HepG2 (cell line): ENCODE measurements around the gene NUBPL. TPM values are rescaled to one million over a fixed set of nuclear protein-coding genes. Genes with fewer than 3 reads are reported as not detected.

ENCODE experiments used
- FOXA1 ChIP-seq, 2 experiments: fragments of 450-650 bp in 1 of 2; sonication (generic) in 1 of 2; formaldehyde crosslinking in 1 of 2; IDR thresholded peaks; 2 replicates each; pipeline versions ENCODE4 v1.4.0 to v1.6.1; 2016 to 2020; ENCODE audit warnings: missing genetic modification reagents in 1 of 2
- FOXP1 ChIP-seq, 2 experiments: fragments of 450-650 bp in 1 of 2; IDR thresholded peaks; 2 replicates each; pipeline ENCODE4 v1.6.1; 2017 to 2018; ENCODE audit warnings: antibody characterized with exemption in 1 of 2
- MTF1 ChIP-seq: sonication (generic); formaldehyde crosslinking; IDR thresholded peaks from 2 replicates; pipeline ENCODE4 v1.5.0; 2020; ENCODE audit warnings: missing genetic modification reagents
- NFATC3 ChIP-seq: sonication (generic); formaldehyde crosslinking; IDR thresholded peaks from 2 replicates; pipeline ENCODE4 v1.5.1; 2020; ENCODE audit warnings: mild to moderate bottlenecking, missing genetic modification reagents
- TBP ChIP-seq: sonication (generic); formaldehyde crosslinking; IDR thresholded peaks from 2 replicates; pipeline ENCODE4 v1.5.0; 2020; ENCODE audit warnings: missing genetic modification reagents
- ZNF615 ChIP-seq: sonication (generic); formaldehyde crosslinking; IDR thresholded peaks from 2 replicates; pipeline ENCODE4 v1.5.0; 2020; ENCODE audit warnings: mild to moderate bottlenecking, missing genetic modification reagents, borderline replicate concordance
- ZNF670 ChIP-seq: sonication (generic); formaldehyde crosslinking; IDR thresholded peaks from 2 replicates; pipeline ENCODE4 v1.8.0; 2022; ENCODE audit warnings: mild to moderate bottlenecking, missing genetic modification reagents, borderline replicate concordance
- ZNF703 ChIP-seq: sonication (generic); formaldehyde crosslinking; IDR thresholded peaks from 2 replicates; pipeline ENCODE4 v1.5.1; 2020; ENCODE audit warnings: missing genetic modification reagents, mild to moderate bottlenecking, moderate library complexity, borderline replicate concordance
- ZSCAN20 ChIP-seq: sonication (generic); formaldehyde crosslinking; IDR thresholded peaks from 2 replicates; pipeline ENCODE4 v1.4.0; 2020; ENCODE audit warnings: missing genetic modification reagents, mild to moderate bottlenecking, borderline replicate concordance
- polyA plus RNA-seq, 8 experiments: library from polyadenylated mRNA; depleted of rRNA in 3 of 8; stranded (reverse) in 7 of 8; unstranded in 1 of 8; fragments of >200 nt; fragmentation: Illumina TruSeq in 4 of 8; extraction: Trizol in 4 of 8; gene quantifications; 2 replicates each; pipeline versions ENCODE4 v1.2.1 to v1.2.3, GENCODE V29; 2011 to 2016; ENCODE audit warnings: low read depth in 4 of 8, missing spikeins in 1 of 8, mixed read lengths in 1 of 8; ENCODE audit not compliant: insufficient read depth in 1 of 8
- total RNA-seq, 5 experiments: library from RNA; depleted of rRNA; stranded (reverse); fragments of >200 nt; fragmentation: Illumina TruSeq; extraction: Trizol; gene quantifications; 2 replicates each; pipeline ENCODE4 v1.2.3, GENCODE V29; 2016; ENCODE audit warnings: low read depth in 1 of 5
- TF ChIP-seq, protein P1 (sequence below): sonication (generic); formaldehyde crosslinking; IDR thresholded peaks from 2 replicates; pipeline ENCODE4 v1.5.0; 2020; ENCODE audit warnings: mild to moderate bottlenecking, missing genetic modification reagents, borderline replicate concordance
- TF ChIP-seq, protein P2 (sequence below): sonication (generic); formaldehyde crosslinking; IDR thresholded peaks from 2 replicates; pipeline ENCODE4 v1.4.0; 2020; ENCODE audit warnings: mild to moderate bottlenecking, missing genetic modification reagents
- TF ChIP-seq, protein P3 (sequence below): sonication (generic); formaldehyde crosslinking; IDR thresholded peaks from 2 replicates; pipeline ENCODE4 v1.8.0; 2022; ENCODE audit warnings: mild to moderate bottlenecking, missing genetic modification reagents; ENCODE audit not compliant: insufficient replicate concordance
- TF ChIP-seq, protein P4 (sequence below): sonication (generic); formaldehyde crosslinking; IDR thresholded peaks from 2 replicates; pipeline ENCODE4 v1.4.0; 2020; ENCODE audit warnings: missing genetic modification reagents

Gene NUBPL
- total and polyA plus RNA-seq, 2 of the 13 experiments (the other 11 are each of a cell fraction or from before 2014, with no cell fraction given) = 21.3 to 44.1 TPM

DNA sequence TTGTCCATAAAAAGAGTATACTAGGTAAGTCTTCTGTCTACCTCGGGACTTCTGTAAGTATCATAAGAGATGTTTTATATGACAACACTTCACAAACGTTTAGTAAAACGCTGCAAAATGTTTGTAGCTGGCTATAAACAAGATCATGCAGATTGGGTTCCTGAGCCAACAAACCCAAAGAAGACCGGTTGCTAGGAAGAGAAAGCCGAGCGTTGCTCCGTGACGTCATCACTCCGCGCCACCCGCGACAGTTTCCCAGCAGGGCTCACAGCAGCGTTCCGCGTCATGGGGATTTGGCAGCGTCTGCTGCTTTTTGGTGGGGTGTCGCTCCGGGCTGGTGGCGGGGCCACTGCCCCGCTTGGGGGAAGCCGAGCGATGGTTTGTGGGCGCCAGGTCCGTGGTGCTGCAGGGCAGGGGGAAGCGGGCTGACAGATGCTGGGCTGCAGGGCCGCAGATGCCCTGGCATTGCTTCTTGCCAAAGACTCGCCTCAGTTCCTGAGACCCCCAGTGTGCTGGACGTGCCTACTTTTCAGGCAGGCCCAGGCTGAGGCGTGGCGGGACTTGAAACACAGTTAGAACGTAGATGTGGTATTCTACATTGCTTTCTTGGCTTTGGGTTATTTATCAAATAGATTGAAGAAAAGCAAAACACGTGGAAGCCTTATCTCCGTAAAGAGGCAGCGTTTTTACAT lies at the start of gene NUBPL (continued):
- TF ChIP-seq, protein P1, sequence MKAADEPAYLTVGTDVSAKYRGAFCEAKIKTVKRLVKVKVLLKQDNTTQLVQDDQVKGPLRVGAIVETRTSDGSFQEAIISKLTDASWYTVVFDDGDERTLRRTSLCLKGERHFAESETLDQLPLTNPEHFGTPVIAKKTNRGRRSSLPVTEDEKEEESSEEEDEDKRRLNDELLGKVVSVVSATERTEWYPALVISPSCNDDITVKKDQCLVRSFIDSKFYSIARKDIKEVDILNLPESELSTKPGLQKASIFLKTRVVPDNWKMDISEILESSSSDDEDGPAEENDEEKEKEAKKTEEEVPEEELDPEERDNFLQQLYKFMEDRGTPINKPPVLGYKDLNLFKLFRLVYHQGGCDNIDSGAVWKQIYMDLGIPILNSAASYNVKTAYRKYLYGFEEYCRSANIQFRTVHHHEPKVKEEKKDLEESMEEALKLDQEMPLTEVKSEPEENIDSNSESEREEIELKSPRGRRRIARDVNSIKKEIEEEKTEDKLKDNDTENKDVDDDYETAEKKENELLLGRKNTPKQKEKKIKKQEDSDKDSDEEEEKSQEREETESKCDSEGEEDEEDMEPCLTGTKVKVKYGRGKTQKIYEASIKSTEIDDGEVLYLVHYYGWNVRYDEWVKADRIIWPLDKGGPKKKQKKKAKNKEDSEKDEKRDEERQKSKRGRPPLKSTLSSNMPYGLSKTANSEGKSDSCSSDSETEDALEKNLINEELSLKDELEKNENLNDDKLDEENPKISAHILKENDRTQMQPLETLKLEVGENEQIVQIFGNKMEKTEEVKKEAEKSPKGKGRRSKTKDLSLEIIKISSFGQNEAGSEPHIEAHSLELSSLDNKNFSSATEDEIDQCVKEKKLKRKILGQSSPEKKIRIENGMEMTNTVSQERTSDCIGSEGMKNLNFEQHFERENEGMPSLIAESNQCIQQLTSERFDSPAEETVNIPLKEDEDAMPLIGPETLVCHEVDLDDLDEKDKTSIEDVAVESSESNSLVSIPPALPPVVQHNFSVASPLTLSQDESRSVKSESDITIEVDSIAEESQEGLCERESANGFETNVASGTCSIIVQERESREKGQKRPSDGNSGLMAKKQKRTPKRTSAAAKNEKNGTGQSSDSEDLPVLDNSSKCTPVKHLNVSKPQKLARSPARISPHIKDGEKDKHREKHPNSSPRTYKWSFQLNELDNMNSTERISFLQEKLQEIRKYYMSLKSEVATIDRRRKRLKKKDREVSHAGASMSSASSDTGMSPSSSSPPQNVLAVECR (CRISPR knock-in tag) = peak; percentile 99
- TF ChIP-seq, protein P2, sequence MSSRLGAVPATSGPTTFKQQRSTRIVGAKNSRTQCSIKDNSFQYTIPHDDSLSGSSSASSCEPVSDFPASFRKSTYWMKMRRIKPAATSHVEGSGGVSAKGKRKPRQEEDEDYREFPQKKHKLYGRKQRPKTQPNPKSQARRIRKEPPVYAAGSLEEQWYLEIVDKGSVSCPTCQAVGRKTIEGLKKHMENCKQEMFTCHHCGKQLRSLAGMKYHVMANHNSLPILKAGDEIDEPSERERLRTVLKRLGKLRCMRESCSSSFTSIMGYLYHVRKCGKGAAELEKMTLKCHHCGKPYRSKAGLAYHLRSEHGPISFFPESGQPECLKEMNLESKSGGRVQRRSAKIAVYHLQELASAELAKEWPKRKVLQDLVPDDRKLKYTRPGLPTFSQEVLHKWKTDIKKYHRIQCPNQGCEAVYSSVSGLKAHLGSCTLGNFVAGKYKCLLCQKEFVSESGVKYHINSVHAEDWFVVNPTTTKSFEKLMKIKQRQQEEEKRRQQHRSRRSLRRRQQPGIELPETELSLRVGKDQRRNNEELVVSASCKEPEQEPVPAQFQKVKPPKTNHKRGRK = peak; percentile 94
- TF ChIP-seq ZNF615 (CRISPR knock-in tag) (peak; percentile 65; the same call in 1 of the 2 replicates), FOXP1 (IDR thresholded peaks at IDR 0.05) (no peak), FOXP1 (CRISPR knock-in tag; IDR thresholded peaks at IDR 0.05) (no peak), ZNF670 (peak; percentile 80; the same call in 1 of the 2 replicates), MTF1 (CRISPR knock-in tag) (peak; percentile 73; the same call in 1 of the 2 replicates), ZNF703 (CRISPR knock-in tag) (no peak), FOXA1 (IDR thresholded peaks at IDR 0.05) (no peak), FOXA1 (CRISPR knock-in tag; IDR thresholded peaks at IDR 0.05) (peak; percentile 42; the same call in 1 of the 2 replicates), NFATC3 (CRISPR knock-in tag) (peak; percentile 73; the same call in 1 of the 2 replicates), TBP (CRISPR knock-in tag) (no peak; the same call in 1 of the 2 replicates), ZSCAN20 (CRISPR knock-in tag) (0 out of 2 replicates have a peak, but pooled peaks have one; percentile 0)
- TF ChIP-seq, protein P3, sequence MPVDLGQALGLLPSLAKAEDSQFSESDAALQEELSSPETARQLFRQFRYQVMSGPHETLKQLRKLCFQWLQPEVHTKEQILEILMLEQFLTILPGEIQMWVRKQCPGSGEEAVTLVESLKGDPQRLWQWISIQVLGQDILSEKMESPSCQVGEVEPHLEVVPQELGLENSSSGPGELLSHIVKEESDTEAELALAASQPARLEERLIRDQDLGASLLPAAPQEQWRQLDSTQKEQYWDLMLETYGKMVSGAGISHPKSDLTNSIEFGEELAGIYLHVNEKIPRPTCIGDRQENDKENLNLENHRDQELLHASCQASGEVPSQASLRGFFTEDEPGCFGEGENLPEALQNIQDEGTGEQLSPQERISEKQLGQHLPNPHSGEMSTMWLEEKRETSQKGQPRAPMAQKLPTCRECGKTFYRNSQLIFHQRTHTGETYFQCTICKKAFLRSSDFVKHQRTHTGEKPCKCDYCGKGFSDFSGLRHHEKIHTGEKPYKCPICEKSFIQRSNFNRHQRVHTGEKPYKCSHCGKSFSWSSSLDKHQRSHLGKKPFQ (CRISPR knock-in tag) = peak; percentile 81
- TF ChIP-seq, protein P4, sequence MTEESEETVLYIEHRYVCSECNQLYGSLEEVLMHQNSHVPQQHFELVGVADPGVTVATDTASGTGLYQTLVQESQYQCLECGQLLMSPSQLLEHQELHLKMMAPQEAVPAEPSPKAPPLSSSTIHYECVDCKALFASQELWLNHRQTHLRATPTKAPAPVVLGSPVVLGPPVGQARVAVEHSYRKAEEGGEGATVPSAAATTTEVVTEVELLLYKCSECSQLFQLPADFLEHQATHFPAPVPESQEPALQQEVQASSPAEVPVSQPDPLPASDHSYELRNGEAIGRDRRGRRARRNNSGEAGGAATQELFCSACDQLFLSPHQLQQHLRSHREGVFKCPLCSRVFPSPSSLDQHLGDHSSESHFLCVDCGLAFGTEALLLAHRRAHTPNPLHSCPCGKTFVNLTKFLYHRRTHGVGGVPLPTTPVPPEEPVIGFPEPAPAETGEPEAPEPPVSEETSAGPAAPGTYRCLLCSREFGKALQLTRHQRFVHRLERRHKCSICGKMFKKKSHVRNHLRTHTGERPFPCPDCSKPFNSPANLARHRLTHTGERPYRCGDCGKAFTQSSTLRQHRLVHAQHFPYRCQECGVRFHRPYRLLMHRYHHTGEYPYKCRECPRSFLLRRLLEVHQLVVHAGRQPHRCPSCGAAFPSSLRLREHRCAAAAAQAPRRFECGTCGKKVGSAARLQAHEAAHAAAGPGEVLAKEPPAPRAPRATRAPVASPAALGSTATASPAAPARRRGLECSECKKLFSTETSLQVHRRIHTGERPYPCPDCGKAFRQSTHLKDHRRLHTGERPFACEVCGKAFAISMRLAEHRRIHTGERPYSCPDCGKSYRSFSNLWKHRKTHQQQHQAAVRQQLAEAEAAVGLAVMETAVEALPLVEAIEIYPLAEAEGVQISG = peak; percentile 94
